Measurements from ENCODE around the gene BATF. TPM values are rescaled to one million over a fixed set of nuclear protein-coding genes. Genes with fewer than 3 reads are reported as not detected.

The BATF gene
- total and polyA plus RNA-seq, 2 experiments from 2014 or later = not detected

DNA sequence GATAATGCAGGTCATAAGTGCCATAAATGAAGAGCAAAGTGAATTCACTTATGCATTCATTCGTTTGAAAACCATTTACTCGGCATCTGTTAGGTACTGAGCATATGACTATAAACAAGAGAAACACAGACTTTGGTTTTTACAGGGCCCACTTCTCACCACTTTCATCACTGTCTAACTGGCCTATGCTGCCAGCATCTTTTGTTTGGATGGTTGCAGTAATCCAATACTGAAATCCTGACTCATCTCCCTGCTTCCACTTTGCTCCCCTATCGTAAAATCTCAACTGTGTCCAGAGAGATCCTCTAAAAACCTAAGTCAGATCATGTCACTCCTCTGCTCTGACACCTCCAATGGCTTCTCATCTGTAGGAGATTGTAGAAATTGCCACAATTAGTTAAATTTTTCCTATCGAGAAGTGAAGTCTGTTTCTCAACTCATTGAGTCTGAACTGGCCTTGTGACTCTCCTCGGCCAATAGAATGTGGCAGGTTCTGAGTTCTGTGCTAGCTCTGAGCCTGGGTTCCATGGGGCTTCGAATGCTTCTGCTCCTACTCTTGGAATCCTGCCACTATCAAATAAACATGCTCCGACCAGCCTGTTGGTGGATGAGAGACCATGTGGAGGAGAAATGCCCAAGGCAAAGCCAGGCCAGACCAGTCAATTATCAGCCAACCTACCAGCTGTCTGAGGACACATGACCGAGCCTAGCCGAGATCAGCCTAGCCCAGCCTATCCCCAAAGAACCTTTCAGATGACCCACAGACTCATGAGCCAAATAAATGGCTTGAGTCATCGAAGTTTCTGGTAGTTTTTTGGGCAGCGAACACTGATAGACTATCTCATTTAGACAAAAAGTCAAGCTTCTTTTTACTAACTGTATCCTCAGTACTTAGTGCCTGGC lies 2.2 kb upstream of the BATF start:
- Histone ChIP-seq H3K4me3 (no peak overlapping the region), H3K9me3 (ENCODE audit: low read depth) (no peaks in the 10 kb centered on the region), H3K4me1 (ENCODE audit: low read depth) (peaks cover 17% of the 10 kb centered on the region), H3K27me3 (no peaks in the 10 kb centered on the region), H3K27ac (no peak overlapping the region), H3K36me3 (no peaks in the 10 kb centered on the region)
- peak in 1 of 2 donors; percentile 18 for DNase-seq (ENCODE audit: low read depth in 1 of 2, low spot score in 1 of 2)
- TF ChIP-seq, protein P1, sequence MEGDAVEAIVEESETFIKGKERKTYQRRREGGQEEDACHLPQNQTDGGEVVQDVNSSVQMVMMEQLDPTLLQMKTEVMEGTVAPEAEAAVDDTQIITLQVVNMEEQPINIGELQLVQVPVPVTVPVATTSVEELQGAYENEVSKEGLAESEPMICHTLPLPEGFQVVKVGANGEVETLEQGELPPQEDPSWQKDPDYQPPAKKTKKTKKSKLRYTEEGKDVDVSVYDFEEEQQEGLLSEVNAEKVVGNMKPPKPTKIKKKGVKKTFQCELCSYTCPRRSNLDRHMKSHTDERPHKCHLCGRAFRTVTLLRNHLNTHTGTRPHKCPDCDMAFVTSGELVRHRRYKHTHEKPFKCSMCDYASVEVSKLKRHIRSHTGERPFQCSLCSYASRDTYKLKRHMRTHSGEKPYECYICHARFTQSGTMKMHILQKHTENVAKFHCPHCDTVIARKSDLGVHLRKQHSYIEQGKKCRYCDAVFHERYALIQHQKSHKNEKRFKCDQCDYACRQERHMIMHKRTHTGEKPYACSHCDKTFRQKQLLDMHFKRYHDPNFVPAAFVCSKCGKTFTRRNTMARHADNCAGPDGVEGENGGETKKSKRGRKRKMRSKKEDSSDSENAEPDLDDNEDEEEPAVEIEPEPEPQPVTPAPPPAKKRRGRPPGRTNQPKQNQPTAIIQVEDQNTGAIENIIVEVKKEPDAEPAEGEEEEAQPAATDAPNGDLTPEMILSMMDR (IDR thresholded peaks at IDR 0.05; ENCODE audit: low read depth, low read length) = no peak

DNA sequence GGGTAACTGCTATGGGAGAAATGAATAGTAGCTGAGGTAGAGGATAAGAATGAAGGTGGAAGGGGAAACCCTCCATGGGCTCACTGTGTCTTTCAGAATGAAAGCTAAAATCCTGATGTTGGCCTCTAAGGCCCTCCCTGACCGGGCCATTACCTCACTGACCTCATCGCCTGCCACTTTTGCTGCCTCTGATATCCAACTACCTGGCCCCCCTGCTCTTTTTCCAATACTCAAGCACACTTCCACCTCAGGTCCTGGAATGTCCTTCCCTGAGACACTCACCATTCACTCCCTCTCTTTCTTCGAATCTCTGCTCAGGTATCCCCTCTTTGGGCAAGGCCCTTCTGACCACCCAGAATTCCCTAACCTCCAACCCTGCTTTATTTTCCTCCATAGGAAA lies 1.4 kb upstream of the BATF start:
- no peak overlapping the region for H3K27ac ChIP-seq
- H3K9me3 ChIP-seq (ENCODE audit: low read depth) = no peaks in the 10 kb centered on the region
- H3K27me3 ChIP-seq = no peaks in the 10 kb centered on the region
- TF ChIP-seq, protein P1 (IDR thresholded peaks at IDR 0.05; ENCODE audit: low read depth, low read length) = no peak
- no peak for DNase-seq (ENCODE audit: low read depth in 1 of 2, low spot score in 1 of 2)
- peaks cover 17% of the 10 kb centered on the region for H3K4me1 ChIP-seq (ENCODE audit: low read depth)
- H3K4me3 ChIP-seq = no peak overlapping the region
- no peaks in the 10 kb centered on the region for H3K36me3 ChIP-seq

DNA sequence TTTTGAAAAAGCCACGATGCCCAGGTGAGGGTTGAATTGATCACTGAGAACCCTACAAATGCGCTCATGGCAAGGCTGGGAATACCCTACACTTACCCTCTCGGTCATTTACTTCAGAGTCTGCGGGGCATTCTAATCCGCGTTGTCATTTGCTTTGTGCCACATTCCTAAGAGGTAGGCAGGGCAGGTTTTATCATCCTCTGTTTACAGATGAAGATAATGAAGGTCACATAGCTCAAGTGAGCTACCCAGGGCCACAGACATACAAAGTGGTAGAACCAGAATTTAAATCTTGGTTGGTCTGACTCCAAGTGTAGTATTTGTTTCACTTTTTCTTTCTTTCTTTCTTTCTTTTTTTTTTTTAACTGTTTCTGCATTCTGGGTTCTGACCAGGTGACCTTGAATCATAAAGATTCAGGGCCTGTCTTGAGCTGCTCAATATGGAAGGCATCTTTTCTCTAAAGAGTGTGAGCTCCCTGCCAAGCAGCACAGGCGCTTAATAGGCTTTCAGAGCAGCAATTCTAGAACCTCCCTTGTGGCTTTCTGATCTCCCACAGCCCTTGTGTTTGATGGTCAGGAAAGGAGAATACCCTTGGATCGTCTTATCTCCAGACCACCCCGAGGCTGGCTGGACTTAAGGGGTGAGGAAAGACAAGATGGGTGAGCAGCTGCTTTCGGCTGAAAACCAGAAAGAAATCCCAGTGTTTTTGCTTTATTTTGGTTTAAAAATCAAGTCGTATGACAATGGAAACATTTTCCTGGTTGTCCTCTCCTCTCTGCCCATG lies 662 bp upstream of the BATF start:
- peaks cover 17% of the 10 kb centered on the region for H3K4me1 ChIP-seq (ENCODE audit: low read depth)
- no peaks in the 10 kb centered on the region for H3K36me3 ChIP-seq
- H3K4me3 ChIP-seq = no peak overlapping the region
- TF ChIP-seq, protein P1 (IDR thresholded peaks at IDR 0.05; ENCODE audit: low read depth, low read length) = no peak
- no peaks in the 10 kb centered on the region for H3K27me3 ChIP-seq
- no peak for DNase-seq (ENCODE audit: low read depth in 1 of 2, low spot score in 1 of 2)
- no peak overlapping the region for H3K27ac ChIP-seq
- no peaks in the 10 kb centered on the region for H3K9me3 ChIP-seq (ENCODE audit: low read depth)

DNA sequence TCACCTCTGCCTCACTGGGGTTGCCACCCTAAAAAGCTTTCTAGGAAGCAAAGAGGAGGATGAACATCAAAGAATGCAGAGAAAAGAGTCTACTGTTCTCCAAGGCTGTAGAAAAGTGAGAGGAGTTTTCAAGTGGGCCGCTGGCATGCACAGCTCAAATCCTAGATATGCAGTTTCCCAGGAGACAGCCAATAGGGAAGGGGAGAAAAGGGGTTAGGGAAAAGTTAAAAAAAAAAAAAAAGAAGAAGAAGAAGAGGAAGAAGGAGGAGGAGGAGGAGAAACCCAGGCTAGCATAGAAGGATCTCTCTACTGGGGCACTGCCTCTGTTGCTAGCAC lies 682 bp downstream of the BATF start:
- no peaks in the 10 kb centered on the region for H3K36me3 ChIP-seq
- no peak overlapping the region for H3K4me3 ChIP-seq
- TF ChIP-seq, protein P1 (IDR thresholded peaks at IDR 0.05; ENCODE audit: low read depth, low read length) = no peak
- H3K27ac ChIP-seq = no peak overlapping the region
- H3K27me3 ChIP-seq = no peaks in the 10 kb centered on the region
- no peak for DNase-seq (ENCODE audit: low read depth in 1 of 2, low spot score in 1 of 2)
- peaks cover 17% of the 10 kb centered on the region for H3K4me1 ChIP-seq (ENCODE audit: low read depth)
- no peaks in the 10 kb centered on the region for H3K9me3 ChIP-seq (ENCODE audit: low read depth)

DNA sequence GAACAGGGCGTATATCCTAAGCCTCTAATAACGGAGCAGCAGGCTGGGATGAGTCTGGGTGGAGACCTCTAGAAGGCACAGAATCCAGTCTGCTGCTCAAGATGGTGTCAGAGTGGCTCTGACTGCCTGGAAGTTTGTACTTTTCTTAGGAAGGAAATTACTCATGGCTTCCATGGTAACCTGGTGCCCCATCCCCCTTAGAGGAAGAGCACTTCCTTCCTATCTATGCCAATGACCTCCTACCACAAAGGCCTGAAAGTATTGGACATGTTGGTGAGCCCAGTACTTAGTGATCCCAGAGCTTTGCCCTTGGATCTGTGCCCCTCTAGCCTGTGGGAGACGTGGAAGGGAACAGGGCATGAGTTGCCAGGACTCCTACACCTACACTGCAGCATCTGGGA lies 1.5 kb downstream of the BATF start:
- DNase-seq (ENCODE audit: low read depth in 1 of 2, low spot score in 1 of 2) = peak in 1 of 2 donors; percentile 43
- Histone ChIP-seq H3K27ac (no peak overlapping the region), H3K9me3 (ENCODE audit: low read depth) (no peaks in the 10 kb centered on the region), H3K27me3 (no peaks in the 10 kb centered on the region), H3K4me1 (ENCODE audit: low read depth) (peaks cover 17% of the 10 kb centered on the region), H3K4me3 (no peak overlapping the region), H3K36me3 (no peaks in the 10 kb centered on the region)
- TF ChIP-seq, protein P1 (IDR thresholded peaks at IDR 0.05; ENCODE audit: low read depth, low read length) = no peak
